K562 (cell line): Measurements from ENCODE around the gene PLXDC1. TPM values are rescaled to one million over a fixed set of nuclear protein-coding genes. Genes with fewer than 3 reads are reported as not detected.

Source experiments
- BRF1 ChIP-seq: IDR thresholded peaks from 3 replicates; pipeline ENCODE4 v1.6.1; 2011; ENCODE audit warnings: borderline replicate concordance, mild to moderate bottlenecking; ENCODE audit not compliant: insufficient read length; ENCODE audit errors: extremely low read depth
- ELF1 ChIP-seq: fragments of 200-800 bp; sonication (Bioruptor generic); IDR thresholded peaks from 2 replicates; pipeline ENCODE4 v1.6.1; 2016; ENCODE audit warnings: missing genetic modification characterization, missing compliant biosample characterization
- FOXJ3 ChIP-seq: sonication (generic); formaldehyde crosslinking; IDR thresholded peaks from 2 replicates; pipeline ENCODE4 v1.4.0; 2020; ENCODE audit warnings: mild to moderate bottlenecking, missing genetic modification reagents
- ID3 ChIP-seq, 2 experiments: fragments of 250-450 bp in 1 of 2; fragments of 450-650 bp in 1 of 2; sonication (Bioruptor Pico) in 1 of 2; IDR thresholded peaks; 2 replicates each; pipeline versions ENCODE4 v1.6.1 to v1.8.0; 2016 to 2021; ENCODE audit warnings: mild to moderate bottlenecking in 2 of 2, moderate library complexity in 2 of 2, missing compliant biosample characterization in 1 of 2, missing genetic modification characterization in 1 of 2
- KLF13 ChIP-seq: fragments of 450-650 bp; IDR thresholded peaks from 2 replicates; pipeline ENCODE4 v1.6.1; 2016; ENCODE audit warnings: missing genetic modification characterization, low read depth, mild to moderate bottlenecking, missing compliant biosample characterization, moderate library complexity, borderline replicate concordance
- NCOA6 ChIP-seq: fragments of 450-650 bp; IDR thresholded peaks from 2 replicates; pipeline ENCODE4 v1.6.1; 2017; ENCODE audit warnings: mild to moderate bottlenecking
- NEUROD1 ChIP-seq: fragments of 150-350 bp; IDR thresholded peaks from 2 replicates; pipeline ENCODE4 v1.6.1; 2014; ENCODE audit warnings: borderline replicate concordance, low read length, low read depth; ENCODE audit not compliant: partially characterized antibody
- NFXL1 ChIP-seq: fragments of 450-650 bp; formaldehyde crosslinking; IDR thresholded peaks from 2 replicates; pipeline ENCODE4 v1.4.0; 2021; ENCODE audit warnings: mild to moderate bottlenecking
- NR2C1 ChIP-seq, 2 experiments: fragments of 450-650 bp; IDR thresholded peaks; 2 replicates each; pipeline ENCODE4 v1.6.1; 2017; ENCODE audit warnings: mild to moderate bottlenecking in 2 of 2, antibody characterized with exemption in 1 of 2, inconsistent platforms in 1 of 2, missing compliant biosample characterization in 1 of 2, missing genetic modification characterization in 1 of 2
- RBM25 ChIP-seq: fragments of 200-400 bp; formaldehyde crosslinking; IDR thresholded peaks from 2 replicates; pipeline ENCODE4 v1.6.1; 2018; ENCODE audit warnings: low read length, low read depth, moderate library complexity; ENCODE audit not compliant: severe bottlenecking
- TGIF2 ChIP-seq: sonication (generic); formaldehyde crosslinking; IDR thresholded peaks from 2 replicates; pipeline ENCODE4 v1.8.1; 2022; ENCODE audit warnings: mild to moderate bottlenecking, missing genetic modification reagents, moderate library complexity
- polyA plus RNA-seq, 8 experiments: library from polyadenylated mRNA; depleted of rRNA in 4 of 8; stranded (reverse) in 5 of 8; unstranded in 3 of 8; fragments of >200 nt; fragmentation: Nextera tagmentation in 2 of 8; fragmentation: Illumina TruSeq in 1 of 8; extraction: Ambion mirVana in 2 of 8; extraction: Trizol in 1 of 8; gene quantifications; 2 replicates each; pipeline versions ENCODE4 v1.2.1 to v1.2.3, GENCODE V29; 2011 to 2014; ENCODE audit warnings: inconsistent platforms in 1 of 8, missing spikeins in 1 of 8
- total RNA-seq, 7 experiments: library from RNA; depleted of rRNA in 6 of 7; stranded (reverse); fragments of >200 nt in 6 of 7; fragmentation: Illumina TruSeq in 2 of 7; extraction: Trizol in 2 of 7; gene quantifications; 2 replicates each; pipeline versions ENCODE4 v1.2.1 to v1.2.3, GENCODE V29; 2011 to 2021; ENCODE audit warnings: low replicate concordance in 1 of 7

The PLXDC1 gene
- total and polyA plus RNA-seq, 9 of the 15 experiments (the other 6 are each of a cell fraction or from before 2014, with no cell fraction given): not detected

- TF ChIP-seq NR2C1 (IDR thresholded peaks at IDR 0.05): no peak
- TF ChIP-seq NR2C1 (tag; IDR thresholded peaks at IDR 0.05): no peak
- TF ChIP-seq NEUROD1: no peak
- TF ChIP-seq ID3 (CRISPR knock-in tag; IDR thresholded peaks at IDR 0.05): no peak
- TF ChIP-seq ID3 (tag; IDR thresholded peaks at IDR 0.05): no peak
- no peak for TF ChIP-seq RBM25
- no peak for TF ChIP-seq BRF1
- TF ChIP-seq KLF13 (tag): no peak
- no peak for TF ChIP-seq ELF1
- TF ChIP-seq NFXL1 (CRISPR knock-in tag): no peak
- no peak for TF ChIP-seq TGIF2
- TF ChIP-seq FOXJ3 (CRISPR knock-in tag): no peak
- TF ChIP-seq NCOA6: no peak
Measured at GRCh38 chr17:39151150-39151942, at the start of gene PLXDC1 (continued).
